SKM-1 treated with dmso at 0.1 percent for 144 hours (cell line): ENCODE measurements around the gene TSC22D2.
A peak's percentile ranks its signal among the peaks of the same experiment; 100 is the strongest.
"Not testable (repeated sequence)": the region's sequence is repeated elsewhere in the genome, so short reads cannot be mapped to it uniquely, and the experiment has no call there.

ENCODE experiments used
- DNase-seq: peaks from one replicate; lab custom pipeline; 2025; ENCODE audit not compliant: unreplicated experiment; lab: John Stamatoyannopoulos, UW

Gene TSC22D2

DNA sequence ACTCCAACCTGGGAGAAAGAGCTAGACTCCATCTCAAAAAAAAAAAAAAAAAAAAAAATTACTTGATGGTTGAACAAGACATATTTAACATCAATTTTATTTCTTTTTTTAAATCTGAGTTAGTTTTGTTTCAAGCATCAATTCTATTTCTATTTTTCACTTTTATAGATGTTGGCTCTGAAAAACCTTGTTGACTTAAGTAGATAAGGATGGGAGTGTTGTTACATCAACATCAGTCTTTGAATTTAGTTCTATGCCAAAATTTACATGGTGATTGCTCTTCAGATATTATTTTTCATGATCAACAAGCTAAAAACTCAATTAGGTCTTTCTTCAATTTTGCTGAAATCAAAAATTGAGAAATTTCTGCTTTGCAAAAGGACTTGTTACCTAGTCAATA lies 71.3 kb downstream of the TSC22D2 start:
- no peak for DNase-seq

DNA sequence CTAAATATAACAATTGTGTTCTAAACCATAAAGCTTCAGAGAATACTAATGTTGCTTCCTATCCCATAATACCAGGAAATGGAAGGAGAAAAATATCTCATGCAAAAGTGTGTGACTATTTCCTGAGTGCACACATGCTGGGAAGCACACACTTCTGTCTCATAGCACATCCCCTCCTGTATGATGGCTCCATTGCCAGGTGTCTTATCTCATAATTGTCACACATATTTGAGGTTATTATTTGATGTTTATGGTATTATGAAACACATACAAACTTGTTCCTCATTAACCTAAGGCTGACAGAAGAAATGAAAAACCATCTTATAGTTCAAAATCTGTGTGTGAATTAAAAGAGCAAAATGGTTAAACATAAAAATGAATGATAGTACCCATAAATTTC lies 72.8 kb downstream of the TSC22D2 start:
- DNase-seq = no peak

DNA sequence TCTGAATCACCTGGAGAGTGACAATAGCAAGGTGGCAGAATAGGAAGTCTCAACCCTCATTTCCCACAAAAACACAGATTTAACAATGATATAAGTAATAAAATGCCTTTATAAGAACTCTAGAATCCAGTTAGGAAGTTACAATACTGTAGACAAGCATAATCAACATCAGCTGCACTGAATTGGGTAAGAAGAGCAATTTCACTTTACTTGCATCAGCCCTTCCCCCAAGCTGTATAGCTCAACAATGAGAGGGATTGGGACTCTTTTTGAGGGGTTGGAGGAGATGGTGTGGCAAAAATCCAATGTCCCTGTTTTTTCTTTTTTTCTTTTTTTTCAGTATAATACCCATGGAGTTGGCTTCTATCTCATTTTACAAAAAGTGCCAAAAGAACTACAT lies 75.1 kb downstream of the TSC22D2 start:
- DNase-seq = no peak

DNA sequence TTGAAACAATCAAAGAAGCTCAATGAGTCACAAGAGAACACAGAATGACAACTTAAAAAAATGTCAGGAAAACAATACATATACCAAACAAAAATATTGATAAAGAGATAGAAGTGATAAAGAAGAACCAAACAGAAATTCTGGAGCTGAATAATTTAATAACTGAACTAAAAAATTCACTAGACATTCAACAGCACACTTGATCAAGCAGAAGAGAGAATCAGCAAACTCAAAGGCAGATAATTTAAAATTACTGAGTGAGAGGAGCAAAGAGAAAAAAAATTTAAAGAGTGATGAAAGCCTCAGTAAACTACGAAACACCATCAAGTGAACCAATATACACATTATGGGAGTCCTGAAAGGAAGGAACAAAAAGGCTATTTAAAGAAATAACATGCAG lies 76.3 kb downstream of the TSC22D2 start:
- no peak for DNase-seq

DNA sequence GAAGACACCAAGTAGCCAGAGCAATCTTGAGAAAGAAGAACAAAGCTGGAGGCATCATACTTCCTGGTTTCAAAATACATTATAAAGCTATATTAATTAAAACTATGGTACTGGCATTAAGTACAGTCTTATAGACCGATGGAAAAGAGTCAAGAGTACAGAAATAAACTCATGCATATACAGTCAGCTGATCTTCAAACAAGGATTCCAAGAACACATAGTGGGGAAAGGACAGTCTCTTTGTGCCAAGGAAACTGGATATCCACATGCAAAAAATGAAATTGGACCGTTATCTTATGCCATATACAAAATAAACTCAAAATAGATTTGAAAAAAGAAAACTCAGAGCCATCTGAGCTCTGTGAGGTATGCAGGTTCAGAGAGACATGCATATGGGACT lies 80.8 kb downstream of the TSC22D2 start:
- DNase-seq = no peak

DNA sequence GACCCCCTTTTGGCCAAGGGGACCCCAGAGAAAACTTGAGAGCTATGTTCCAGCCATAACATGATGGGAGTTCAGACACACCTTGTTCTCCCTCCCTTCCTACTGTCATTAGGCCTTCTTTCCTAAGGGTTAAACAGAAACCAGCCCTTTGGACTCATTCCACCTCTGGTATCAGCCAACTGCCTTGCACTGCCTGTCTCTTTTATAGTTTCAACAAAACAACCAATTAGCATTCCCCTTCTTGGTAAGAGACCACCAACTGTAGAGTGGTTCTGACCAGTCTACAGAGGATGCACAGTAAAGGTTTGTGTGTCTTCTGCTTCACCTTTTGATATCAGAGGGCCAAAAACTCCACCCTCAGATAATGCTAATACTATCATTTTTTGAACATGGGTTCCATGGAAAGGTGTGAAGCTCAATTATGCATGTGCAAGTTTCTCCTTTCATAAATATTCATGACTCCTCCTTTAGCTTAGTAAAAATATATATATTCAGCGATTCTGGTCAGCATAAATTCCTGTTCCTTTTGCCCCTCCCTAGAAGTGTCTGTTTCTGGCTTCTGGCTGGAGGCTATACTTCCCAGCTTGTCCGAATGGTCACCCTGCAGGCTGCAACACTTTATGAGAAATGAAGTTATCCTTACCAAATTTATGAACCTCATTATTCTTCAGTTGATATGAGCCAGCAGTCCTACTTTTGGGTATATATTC lies 82.3 kb downstream of the TSC22D2 start:
- DNase-seq = no peak

DNA sequence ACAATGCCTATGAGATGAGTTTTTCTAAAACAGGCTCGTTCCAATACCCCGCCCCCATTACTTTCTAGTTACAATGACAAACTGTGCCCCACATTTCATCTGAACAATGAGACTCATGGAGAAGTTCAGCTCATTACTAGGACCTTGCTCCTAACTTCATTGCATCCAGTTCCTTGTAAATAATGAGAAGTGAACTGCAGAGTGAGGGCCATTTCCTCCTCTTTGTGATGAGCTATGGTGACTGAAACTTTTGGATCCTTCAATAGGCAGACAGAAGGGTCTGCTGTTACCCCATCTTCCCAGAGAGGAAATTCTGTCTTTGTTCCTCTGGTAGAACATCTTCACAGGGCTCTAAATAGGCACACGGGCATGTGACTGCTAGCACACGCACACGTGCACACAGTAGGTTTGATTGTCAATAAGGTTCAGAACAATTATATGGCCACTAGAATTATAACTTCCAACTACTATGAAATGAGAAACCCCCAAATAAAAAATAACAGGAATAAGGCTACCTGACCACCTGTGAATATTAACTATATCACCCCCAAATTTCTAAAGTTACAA lies 86.4 kb downstream of the TSC22D2 start:
- DNase-seq = no peak

DNA sequence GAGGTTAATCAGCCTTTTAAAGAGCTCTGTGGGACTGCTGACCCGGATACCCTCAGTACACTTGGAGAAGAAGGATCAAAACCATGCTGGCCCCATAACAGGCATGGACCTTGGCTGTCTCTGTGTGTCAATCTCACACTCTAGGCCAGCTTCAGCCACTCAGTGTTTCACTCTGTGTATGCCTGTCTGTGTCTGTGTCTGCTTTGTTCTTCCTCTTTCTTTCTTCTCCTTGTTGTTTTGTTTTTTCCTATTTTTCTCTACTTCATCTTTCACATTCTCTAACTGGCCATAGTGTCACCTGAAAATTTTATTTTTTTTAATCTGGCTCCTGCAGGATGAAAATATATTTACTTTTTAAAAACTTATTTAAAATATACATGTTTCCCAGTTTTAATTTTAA lies 87.1 kb downstream of the TSC22D2 start:
- peak; percentile 21 for DNase-seq

DNA sequence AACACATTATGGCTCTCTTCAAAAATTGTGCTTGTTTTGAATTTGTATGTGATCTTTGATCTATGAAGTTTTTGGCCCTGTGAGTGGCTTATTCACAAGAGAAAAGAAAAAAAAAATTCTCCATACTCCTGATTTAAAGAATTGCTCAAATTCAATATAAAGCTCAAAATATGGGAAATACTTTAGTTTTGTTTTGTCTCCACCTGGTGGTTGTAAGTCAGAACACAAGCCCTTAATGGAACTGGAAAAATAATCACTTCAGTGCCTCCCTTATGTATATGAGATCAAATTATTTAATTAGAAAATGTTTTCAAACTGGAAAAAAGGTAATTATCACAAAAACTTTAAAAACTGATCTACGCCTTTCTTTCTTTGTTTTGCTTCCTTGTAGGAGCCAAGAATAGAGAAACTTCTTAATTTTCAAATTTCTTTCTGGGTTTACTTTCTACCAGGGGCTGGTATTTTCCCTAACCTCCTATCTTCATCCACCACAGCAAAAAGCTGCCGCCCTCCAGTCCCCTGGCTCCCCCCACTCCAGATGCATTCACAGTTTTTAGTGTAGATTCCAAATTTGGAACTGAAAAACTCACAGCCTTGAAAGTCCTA lies 87.6 kb downstream of the TSC22D2 start:
- peak; percentile 54 for DNase-seq

DNA sequence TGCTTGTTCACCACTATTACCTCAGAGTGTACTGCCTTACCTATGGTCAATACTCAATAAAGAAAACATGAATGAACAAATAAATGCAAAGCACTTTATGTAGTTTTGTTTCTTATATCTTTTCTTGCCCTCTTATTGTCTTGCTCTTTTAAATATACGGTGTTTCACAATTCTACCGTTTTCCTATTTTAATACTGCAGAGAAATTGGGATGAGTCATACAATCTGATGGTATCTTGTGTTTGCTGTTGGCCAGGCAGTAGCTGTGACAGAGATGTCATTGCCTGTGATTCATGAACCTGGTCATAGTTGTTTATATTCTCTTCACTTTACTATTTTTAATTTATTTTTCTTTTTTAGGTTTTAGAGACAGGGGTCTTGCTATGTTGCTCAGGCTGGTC lies 89.9 kb downstream of the TSC22D2 start:
- DNase-seq = no peak

DNA sequence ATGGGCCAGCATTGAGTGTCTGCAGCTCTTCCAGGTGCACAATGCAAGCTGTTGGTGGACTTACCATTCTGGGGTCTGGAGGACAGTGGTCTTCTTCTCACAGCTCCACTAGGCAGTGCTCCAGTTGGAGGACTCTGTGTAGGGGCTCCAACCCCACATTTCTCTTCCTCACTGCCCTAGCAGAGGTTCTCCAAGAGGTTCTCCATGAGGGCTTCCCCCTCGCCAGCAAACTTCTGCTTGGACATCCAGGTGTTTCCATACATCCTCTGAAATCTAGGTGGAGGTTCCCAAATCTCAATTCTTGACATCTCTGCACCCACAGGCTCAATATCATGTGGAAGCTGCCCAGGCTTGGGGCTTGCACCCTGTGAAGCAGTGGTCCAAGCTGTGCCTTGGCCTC lies 92.9 kb downstream of the TSC22D2 start:
- not testable (repeated sequence) for DNase-seq

DNA sequence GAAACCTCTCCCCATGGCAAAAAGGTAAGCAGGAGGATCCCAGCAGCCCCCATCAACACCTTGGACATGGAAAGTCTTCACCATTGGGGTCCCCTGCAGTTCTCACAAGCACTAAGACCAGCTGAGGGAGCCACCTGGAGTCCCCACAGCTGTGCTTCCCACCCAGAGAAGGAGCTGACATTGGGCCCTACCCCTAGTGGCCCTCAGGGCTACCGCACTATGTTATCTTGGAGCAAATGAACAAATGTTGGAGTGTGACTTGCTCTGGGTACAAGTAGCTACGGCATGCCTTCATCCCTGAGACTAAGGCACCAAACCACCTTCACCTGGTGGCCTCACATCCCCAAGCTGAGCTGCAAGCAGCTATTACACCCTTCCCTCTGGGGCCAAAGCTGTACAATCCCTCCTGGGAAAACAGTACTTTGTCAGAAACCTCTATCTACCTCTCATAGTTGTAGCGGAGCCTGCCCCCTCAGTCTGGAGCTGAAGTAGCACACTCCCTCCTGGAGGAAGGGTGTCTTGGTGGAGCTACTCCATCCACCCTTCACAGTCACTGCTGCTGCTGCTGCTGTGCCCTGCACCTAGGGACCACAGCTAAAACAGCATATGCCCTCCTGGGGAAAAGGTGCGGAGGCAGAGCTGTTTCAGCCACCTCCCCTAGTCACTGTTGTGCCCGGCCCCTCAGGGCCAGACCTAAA lies 95.5 kb downstream of the TSC22D2 start:
- DNase-seq = no peak

DNA sequence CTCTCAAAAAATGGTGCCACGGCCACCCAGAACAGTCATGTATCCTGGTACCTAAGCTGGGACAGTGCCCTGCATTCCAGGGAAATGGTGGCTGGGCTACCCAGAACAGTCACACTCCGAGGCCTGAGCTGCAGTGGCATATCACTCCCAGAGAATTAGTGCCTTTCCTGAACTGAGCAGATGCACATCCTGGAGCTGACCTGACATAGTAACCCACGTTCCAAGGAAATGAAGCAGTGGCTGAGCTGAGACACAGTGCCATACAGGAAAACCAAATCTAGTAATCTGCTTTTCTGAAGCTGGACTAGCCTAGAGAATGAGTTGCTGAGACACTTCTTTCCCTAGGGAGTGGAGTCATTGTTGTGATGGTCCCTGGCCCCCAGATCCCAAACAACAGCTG lies 96.4 kb downstream of the TSC22D2 start:
- DNase-seq = no peak

DNA sequence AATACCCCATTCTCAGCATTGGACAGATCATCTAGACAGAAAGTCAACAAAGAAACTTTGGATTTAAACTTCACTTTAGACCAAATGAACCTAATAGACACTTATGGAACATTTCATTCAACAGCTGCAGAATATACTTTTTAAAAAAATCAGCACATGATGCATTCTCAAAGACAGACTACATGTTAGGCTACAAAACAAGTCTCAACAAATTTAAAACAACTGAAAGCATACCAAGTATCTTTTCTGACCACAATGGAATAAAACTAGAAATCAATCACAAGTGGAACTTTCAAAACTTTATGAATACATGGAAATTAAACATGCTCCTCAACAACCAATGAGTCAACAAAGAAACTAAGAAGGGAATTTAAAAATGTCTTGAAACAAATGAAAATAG lies 100.3 kb downstream of the TSC22D2 start:
- no peak for DNase-seq

DNA sequence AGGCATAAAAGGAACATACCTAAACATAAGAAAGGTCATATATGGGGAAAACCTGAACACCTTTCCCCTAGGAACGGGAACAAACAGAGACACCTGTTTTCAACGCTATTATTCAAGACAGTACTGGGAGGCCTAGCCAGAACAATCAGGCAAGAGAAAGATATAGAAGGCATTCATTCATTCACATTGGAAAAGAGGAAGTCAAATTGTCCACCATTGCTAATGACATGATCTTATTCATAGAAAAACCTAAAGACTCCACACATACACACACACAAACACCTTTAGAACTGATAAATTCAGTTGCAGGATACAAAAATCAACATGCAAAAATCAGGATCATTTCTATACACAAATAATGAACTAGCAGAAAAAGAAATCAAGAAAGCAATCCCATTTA lies 101.7 kb downstream of the TSC22D2 start:
- DNase-seq = no peak

DNA sequence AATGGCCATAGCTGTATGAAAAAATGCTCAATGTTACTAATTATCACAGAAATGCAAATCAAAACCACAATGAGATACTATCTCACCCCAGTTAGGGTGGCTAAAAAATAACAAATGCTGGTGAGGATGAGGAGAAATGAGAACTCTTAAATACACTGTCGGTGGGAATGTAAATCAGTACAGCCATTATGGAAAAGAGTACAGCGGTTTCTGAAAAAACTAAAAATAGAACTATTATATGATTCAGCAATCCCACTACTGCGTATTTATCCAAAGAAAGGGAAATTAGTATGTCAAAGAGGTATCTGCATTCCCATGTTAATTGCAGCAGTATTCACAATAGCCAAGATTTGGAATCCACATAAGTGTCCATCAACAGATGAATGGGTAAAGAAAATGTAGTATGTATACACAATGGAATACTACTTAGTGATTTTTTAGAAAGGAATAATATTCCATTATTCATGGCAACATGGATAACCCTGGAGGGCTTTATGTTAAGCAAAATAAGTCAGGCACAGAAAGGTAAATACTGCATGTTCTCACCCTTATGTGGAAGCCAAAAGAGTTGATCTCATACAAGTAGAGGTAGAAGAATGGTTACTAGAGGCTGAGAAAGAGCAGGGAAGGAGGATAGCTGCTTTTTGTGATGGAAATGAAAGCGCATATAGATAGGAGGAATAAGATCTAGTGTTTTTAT lies 103.2 kb downstream of the TSC22D2 start:
- DNase-seq = no peak

DNA sequence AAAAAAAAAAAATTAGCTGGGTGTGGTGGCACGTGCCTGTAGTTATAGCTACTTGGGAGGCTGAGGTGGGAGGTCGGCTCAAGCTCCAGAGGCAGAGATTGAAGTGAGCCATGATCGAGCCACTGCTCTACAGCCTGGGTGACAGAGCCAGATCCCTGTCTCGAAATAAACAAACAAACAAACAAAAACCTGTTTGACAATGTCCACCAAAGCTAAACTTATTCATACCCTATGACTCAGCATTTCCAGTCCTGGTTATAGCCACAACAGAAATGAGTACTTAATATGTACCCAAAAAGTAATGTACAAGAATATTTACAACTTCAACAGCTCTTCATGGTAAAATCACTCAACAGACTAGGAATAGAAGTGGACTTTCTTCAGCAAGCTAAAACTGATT lies 107.1 kb downstream of the TSC22D2 start:
- DNase-seq = no peak
